ES-I3 (cell line): Measurements from ENCODE around the gene TAB2.

Experiments
- H3K36me3 ChIP-seq: 2 replicates; pipeline ENCODE4 v1.6.1; 2013; ENCODE audit warnings: mild to moderate bottlenecking, low read length, control low read depth, moderate library complexity; ENCODE audit not compliant: insufficient read depth
- H3K4me1 ChIP-seq: 2 replicates; pipeline ENCODE4 v1.6.1; 2013; ENCODE audit warnings: mild to moderate bottlenecking, control low read depth, low read length; ENCODE audit not compliant: insufficient read depth
- H3K9ac ChIP-seq: 2 replicates; pipeline ENCODE4 v1.6.1; 2013; ENCODE audit warnings: low read depth, mild to moderate bottlenecking, low read length, moderate library complexity
- H3K9me3 ChIP-seq: 2 replicates; pipeline ENCODE4 v1.6.1; 2013; ENCODE audit warnings: mild to moderate bottlenecking, low read length, moderate library complexity; ENCODE audit not compliant: control insufficient read depth, insufficient read depth

TAB2 gene

DNA sequence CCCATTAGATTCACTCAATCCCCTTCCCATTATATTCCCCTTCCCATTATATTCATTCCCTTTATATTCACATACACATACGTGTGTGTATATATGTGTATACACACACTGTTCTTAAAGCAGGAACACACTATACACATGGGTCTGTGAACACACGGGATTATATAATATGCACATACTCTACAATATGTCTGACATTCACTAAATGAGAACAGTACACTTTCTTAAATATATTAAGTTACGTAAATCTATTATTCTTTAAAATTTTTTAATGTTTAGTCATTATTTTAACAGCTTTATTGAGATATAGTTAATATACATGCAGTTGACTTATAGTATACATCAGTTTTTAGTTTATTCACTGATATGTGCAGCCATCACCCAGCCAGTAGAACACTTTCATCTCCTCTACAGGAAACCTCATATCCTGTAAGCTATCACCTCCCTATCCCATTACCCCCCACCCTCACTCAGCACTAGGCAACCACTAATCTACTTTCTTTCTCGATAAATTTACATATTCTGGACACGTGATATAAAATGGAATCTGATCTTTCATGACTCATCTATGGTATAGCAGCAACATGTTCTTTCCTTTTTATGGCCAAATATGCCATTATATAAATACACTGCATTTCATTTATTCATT, 68.6 kb downstream of the TAB2 start:
- no peak overlapping the region for H3K9ac ChIP-seq
- 0 out of 2 replicates have a peak, but pooled peaks cover 3% of the 10 kb centered on the region for H3K36me3 ChIP-seq
- no peaks in the 10 kb centered on the region for H3K4me1 ChIP-seq
- no peaks in the 10 kb centered on the region for H3K9me3 ChIP-seq

DNA sequence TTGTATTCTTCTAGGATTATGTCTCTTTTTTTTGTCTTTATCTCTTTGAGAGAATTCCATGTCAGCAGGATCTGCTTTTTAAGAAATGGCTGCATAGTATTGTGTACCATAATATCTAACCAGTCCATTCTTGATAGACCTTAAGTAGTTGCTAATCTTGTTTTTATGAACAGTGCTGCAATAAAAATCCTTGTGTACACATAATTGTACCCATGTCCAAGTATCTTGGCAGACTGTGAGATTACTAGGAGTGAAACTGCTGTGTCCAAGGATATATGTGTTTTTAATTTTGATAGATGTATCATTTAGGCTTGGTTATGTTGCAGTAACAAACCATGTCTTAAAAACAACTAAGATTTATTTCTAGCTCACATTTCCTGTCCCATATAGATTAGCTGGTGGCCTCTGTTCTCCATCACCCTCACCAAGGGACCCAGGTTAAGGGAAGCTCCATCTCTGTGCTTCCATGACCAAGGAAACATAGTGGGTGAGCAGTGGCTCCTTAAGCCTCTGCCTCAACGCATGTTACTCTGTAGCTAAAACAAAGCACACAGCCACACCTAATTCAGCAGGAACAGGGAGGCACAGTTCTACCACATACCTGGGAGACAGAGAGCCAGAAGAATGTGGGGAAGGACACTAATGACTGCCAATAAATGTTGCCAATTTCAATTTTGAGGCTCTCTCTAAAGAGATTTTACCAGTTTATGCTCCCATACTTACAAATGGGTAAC, 70.4 kb downstream of the TAB2 start:
- Histone ChIP-seq H3K36me3 (no peaks in the 10 kb centered on the region), H3K9me3 (no peaks in the 10 kb centered on the region), H3K4me1 (no peaks in the 10 kb centered on the region), H3K9ac (no peak overlapping the region)

- peaks cover 2% of the 10 kb centered on the region; the same call in 1 of the 2 replicates for H3K36me3 ChIP-seq
- no peaks in the 10 kb centered on the region for H3K4me1 ChIP-seq
- H3K9me3 ChIP-seq, result no peaks in the 10 kb centered on the region
- H3K9ac ChIP-seq, result no peak overlapping the region
These were observed 72.2 kb downstream of the TAB2 start for GRCh38 chr6:149389509-149390297.

DNA sequence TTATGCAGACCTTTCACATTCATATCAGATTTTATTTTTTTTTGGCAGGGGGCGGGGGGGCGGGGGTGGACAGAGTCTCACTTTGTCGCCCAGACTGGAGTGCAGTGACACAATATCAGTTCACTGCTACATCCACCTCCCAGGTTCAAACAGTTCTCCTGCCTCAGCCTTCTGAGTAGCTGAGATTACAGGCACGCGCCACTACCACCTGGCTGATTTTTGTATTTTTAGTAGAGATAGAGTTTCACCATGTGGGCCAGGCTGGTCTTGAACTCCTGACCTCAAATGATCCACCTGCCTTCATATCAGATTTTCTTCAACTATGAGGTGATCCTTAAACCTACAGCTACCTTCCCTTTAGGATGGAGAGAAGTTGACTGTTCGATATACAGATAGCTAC, 74.6 kb downstream of the TAB2 start:
- H3K9me3 ChIP-seq, result no peaks in the 10 kb centered on the region
- no peaks in the 10 kb centered on the region for H3K4me1 ChIP-seq
- H3K36me3 ChIP-seq, result peaks cover 2% of the 10 kb centered on the region; the same call in 1 of the 2 replicates
- H3K9ac ChIP-seq, result no peak overlapping the region

- no peak overlapping the region for H3K9ac ChIP-seq
- H3K4me1 ChIP-seq, result no peaks in the 10 kb centered on the region
These were observed 75.0 kb downstream of the TAB2 start for GRCh38 chr6:149392535-149392934.

GRCh38 chr6:149393002-149393679, 75.6 kb downstream of the TAB2 start:
- Histone ChIP-seq H3K9me3 (no peaks in the 10 kb centered on the region), H3K36me3 (peaks cover 2% of the 10 kb centered on the region; the same call in 1 of the 2 replicates), H3K9ac (no peak overlapping the region), H3K4me1 (no peaks in the 10 kb centered on the region)

More at GRCh38 chr6:149392535-149392934, 75.0 kb downstream of the TAB2 start:
- no peaks in the 10 kb centered on the region for H3K9me3 ChIP-seq
- H3K36me3 ChIP-seq, result peaks cover 2% of the 10 kb centered on the region; the same call in 1 of the 2 replicates

- Histone ChIP-seq H3K9ac (no peak overlapping the region), H3K4me1 (no peaks in the 10 kb centered on the region), H3K9me3 (no peaks in the 10 kb centered on the region), H3K36me3 (peaks cover 2% of the 10 kb centered on the region; the same call in 1 of the 2 replicates)
These were observed 77.7 kb downstream of the TAB2 start for GRCh38 chr6:149395185-149395584.

- Histone ChIP-seq H3K4me1 (no peaks in the 10 kb centered on the region), H3K9me3 (no peaks in the 10 kb centered on the region), H3K9ac (no peak overlapping the region), H3K36me3 (peaks cover 9% of the 10 kb centered on the region; the same call in 1 of the 2 replicates)
These were observed 79.9 kb downstream of the TAB2 start for GRCh38 chr6:149397384-149397783.

GRCh38 chr6:149400050-149400449, 82.5 kb downstream of the TAB2 start, which contains the start of gene SUMO4:
Gene SUMO4 (plus strand): TSS chr6:149400262. CDS start chr6:149400392, 130 bp downstream.
- Histone ChIP-seq H3K9me3 (no peaks in the 10 kb centered on the region), H3K9ac (no peak within 1 kb of the TSS), H3K36me3 (peaks cover 12% of the 10 kb centered on the region; the same call in 1 of the 2 replicates), H3K4me1 (no peaks in the 10 kb centered on the region)

DNA sequence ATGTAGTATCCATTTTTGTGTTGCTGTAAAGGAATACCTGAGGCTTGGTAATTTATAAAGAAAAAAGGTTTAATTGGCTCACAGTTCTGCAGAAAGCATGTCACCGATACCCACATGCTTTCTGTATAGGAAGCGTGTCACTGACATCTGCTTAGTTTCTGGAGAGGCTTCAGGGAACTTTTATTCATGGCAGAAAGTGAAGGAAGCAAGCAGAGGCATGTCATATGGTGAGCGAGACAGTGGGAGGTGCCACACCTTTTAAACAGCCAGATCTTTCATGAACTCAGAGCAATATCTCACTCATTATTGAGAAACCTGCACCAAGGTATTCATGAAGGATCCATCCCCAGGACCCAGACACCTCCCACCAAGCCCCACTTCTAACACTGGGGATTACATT, 86.0 kb downstream of the TAB2 start:
- H3K4me1 ChIP-seq, result no peaks in the 10 kb centered on the region; the same call in 1 of the 2 replicates
- no peaks in the 10 kb centered on the region for H3K9me3 ChIP-seq
- no peak overlapping the region for H3K9ac ChIP-seq
- peaks cover 12% of the 10 kb centered on the region; the same call in 1 of the 2 replicates for H3K36me3 ChIP-seq

DNA sequence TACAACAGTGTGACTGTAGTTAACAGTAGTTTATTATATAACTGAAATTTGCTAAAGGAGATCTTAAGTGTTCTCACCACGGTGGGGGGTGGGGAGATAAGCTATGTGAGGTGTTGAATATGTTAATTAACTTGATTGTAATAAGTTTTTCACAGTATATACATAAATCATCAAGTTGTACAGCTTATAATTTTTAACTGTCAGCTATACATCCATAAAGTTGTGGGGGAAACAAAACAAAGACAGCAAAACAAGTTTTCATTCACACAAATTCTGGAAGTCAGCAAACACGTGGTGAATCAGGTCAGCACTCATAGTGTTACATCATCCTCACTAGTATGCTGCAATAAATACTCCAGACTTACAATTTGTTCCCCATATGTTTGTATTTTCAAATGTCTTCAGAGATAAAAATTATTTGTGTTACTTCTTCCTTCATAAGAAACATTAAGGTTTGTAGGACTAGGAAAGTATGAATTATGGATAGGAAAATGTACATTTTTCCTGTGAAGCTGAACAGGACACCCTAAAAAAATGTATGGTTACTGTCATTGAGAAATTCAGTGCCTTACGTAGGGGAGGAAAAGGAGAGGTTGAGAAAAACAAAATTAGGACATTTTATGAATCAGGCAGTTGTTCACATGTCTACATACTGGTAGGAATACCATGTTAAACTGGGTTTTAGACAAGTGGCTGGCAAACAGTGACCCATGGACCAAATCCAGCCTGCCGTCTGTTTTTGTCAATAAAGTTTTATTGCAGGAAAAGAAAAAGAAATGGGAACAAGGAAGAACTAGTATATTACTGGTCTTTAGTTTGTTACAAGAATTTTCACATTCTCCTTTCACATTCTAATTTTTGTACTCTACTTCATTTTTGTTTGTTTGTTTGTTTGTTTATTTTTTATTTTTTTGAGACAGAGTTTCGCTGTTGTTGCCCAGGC, 88.6 kb downstream of the TAB2 start:
- Histone ChIP-seq H3K9ac (no peak overlapping the region), H3K36me3 (peaks cover 8% of the 10 kb centered on the region; the same call in 1 of the 2 replicates), H3K9me3 (no peaks in the 10 kb centered on the region), H3K4me1 (no peaks in the 10 kb centered on the region; the same call in 1 of the 2 replicates)

- no peak overlapping the region for H3K9ac ChIP-seq
- H3K9me3 ChIP-seq, result no peaks in the 10 kb centered on the region
- H3K36me3 ChIP-seq, result peaks cover 2% of the 10 kb centered on the region; the same call in 1 of the 2 replicates
- no peaks in the 10 kb centered on the region; the same call in 1 of the 2 replicates for H3K4me1 ChIP-seq
These were observed 92.1 kb downstream of the TAB2 start for GRCh38 chr6:149409617-149410016.

- H3K9ac ChIP-seq, result no peak overlapping the region
- no peaks in the 10 kb centered on the region for H3K4me1 ChIP-seq
- H3K9me3 ChIP-seq, result no peaks in the 10 kb centered on the region
- H3K36me3 ChIP-seq, result peaks cover 2% of the 10 kb centered on the region; the same call in 1 of the 2 replicates
These were observed 93.0 kb downstream of the TAB2 start for GRCh38 chr6:149410557-149410956.
